Tibial nerve (tissue), 4 donors: ENCODE results near the gene AIFM3.

ENCODE experiments used
- EP300 ChIP-seq, 2 donors: sonication (generic); formaldehyde crosslinking; IDR thresholded peaks; one replicate each; pipeline ENCODE4 v1.6.1; 2017; ENCODE audit warnings: antibody characterized with exemption in 2 of 2, mild to moderate bottlenecking in 1 of 2
- POLR2A ChIP-seq, 2 donors: fragments of 450-650 bp; IDR thresholded peaks; one replicate each; pipeline ENCODE4 v1.6.1; 2017; ENCODE audit warnings: antibody characterized with exemption in 2 of 2, mild to moderate bottlenecking in 2 of 2, moderate library complexity in 2 of 2
- TF ChIP-seq, protein P1 (sequence below), 5 experiments: fragments of 200-600 bp in 3 of 5; fragments of 450-650 bp in 2 of 5; sonication (generic) in 3 of 5; IDR thresholded peaks; one replicate each; pipeline ENCODE4 v1.5.1; 2016 to 2019; ENCODE audit warnings: antibody characterized with exemption in 5 of 5, mild to moderate bottlenecking in 3 of 5, moderate library complexity in 2 of 5

DNA sequence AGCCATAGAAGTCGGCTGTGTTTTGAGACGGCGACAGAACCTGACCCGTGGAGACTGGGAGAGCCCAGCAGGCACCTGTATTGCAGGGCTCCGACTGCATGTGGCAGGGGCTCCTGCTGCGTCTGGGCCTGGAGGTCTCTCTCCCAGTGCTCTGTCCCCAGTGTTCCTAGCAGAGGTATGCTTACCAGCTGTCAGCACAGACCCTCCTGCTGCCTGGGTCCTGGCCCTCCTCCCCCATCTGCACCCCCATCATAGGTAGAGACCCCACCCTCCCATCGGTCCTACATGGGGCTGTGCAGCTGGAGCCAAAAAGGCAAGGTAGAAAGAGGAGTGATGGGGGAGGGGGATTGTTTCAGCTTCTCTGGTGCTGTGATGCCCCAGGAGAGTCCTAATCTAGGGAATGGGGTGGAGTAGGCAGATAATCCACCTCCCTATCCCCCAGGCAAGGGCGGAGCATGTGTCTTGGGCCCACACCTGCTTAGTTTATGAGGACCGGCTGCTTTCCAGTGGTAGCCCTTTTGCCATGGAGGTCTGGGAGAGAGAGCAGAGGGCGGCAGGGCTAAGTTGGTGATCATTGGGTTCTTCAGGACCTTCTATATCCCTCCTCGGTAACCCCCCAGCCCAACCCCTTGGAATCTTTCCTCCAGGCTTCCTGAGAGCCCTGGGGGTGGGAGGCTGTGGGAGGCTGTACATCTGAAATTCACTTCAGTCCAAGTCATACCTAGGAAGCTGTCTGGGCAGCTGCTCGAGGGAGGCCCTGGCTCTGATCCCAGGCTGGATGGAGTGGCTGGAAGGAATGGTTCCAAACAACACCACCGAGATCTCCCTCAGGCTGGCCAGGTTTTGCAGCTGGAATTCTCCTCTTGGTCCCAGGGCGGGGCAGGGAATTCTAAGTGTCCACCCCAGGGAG, 60.0 kb downstream of the AIFM3 start:
- TF ChIP-seq POLR2A (IDR thresholded peaks at IDR 0.05) = no peak
- TF ChIP-seq, protein P1, sequence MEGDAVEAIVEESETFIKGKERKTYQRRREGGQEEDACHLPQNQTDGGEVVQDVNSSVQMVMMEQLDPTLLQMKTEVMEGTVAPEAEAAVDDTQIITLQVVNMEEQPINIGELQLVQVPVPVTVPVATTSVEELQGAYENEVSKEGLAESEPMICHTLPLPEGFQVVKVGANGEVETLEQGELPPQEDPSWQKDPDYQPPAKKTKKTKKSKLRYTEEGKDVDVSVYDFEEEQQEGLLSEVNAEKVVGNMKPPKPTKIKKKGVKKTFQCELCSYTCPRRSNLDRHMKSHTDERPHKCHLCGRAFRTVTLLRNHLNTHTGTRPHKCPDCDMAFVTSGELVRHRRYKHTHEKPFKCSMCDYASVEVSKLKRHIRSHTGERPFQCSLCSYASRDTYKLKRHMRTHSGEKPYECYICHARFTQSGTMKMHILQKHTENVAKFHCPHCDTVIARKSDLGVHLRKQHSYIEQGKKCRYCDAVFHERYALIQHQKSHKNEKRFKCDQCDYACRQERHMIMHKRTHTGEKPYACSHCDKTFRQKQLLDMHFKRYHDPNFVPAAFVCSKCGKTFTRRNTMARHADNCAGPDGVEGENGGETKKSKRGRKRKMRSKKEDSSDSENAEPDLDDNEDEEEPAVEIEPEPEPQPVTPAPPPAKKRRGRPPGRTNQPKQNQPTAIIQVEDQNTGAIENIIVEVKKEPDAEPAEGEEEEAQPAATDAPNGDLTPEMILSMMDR (IDR thresholded peaks at IDR 0.05) = no peak
- TF ChIP-seq EP300 (IDR thresholded peaks at IDR 0.05) = no peak
